H9 (cell line): ENCODE data around the gene NLRC3. TPM values are rescaled to one million over a fixed set of nuclear protein-coding genes. Genes with fewer than 3 reads are reported as not detected.

ENCODE experiments used
- DNase-seq: peaks from one replicate; pipeline ENCODE4 v3.0.0-alpha.2; 2017
- H2AFZ ChIP-seq: one replicate; pipeline ENCODE4 v1.6.1; 2013; ENCODE audit warnings: mild to moderate bottlenecking, low read length, control low read depth, moderate library complexity
- H2AK5ac ChIP-seq: 2 replicates; pipeline ENCODE4 v1.6.1; 2013; ENCODE audit warnings: low read length, control low read depth, mixed read lengths; ENCODE audit not compliant: insufficient read length
- H2BK120ac ChIP-seq: one replicate; pipeline ENCODE4 v1.6.1; 2013; ENCODE audit warnings: low read depth, mild to moderate bottlenecking, low read length, control low read depth, inconsistent platforms; ENCODE audit not compliant: poor library complexity, severe bottlenecking
- H2BK12ac ChIP-seq: 2 replicates; pipeline ENCODE4 v1.6.1; 2013; ENCODE audit warnings: low read length, control low read depth, mixed read lengths, low read depth; ENCODE audit not compliant: insufficient read length
- H2BK15ac ChIP-seq: 2 replicates; pipeline ENCODE4 v1.6.1; 2013; ENCODE audit warnings: low read depth, low read length, control low read depth
- H2BK20ac ChIP-seq: one replicate; pipeline ENCODE4 v1.6.1; 2013; ENCODE audit warnings: low read depth, mild to moderate bottlenecking, low read length, control low read depth, inconsistent platforms; ENCODE audit not compliant: poor library complexity, severe bottlenecking
- H2BK5ac ChIP-seq: 2 replicates; pipeline ENCODE4 v1.6.1; 2013; ENCODE audit warnings: low read length, control low read depth, mixed read lengths; ENCODE audit not compliant: insufficient read length
- H3K14ac ChIP-seq: 2 replicates; pipeline ENCODE4 v1.6.1; 2013; ENCODE audit warnings: low read length, control low read depth; ENCODE audit not compliant: insufficient read depth
- H3K18ac ChIP-seq: 2 replicates; pipeline ENCODE4 v1.6.1; 2013; ENCODE audit warnings: low read depth, mild to moderate bottlenecking, mixed read lengths, low read length, control low read depth; ENCODE audit not compliant: insufficient read length
- H3K23ac ChIP-seq: 2 replicates; pipeline ENCODE4 v1.6.1; 2013; ENCODE audit warnings: low read length, control low read depth, mixed read lengths, low read depth; ENCODE audit not compliant: insufficient read length
- H3K23me2 ChIP-seq: 2 replicates; pipeline ENCODE4 v1.6.1; 2013; ENCODE audit warnings: low read depth, mild to moderate bottlenecking, mixed read lengths, low read length, control low read depth; ENCODE audit not compliant: insufficient read length, poor library complexity, severe bottlenecking
- H3K27ac ChIP-seq: 2 replicates; pipeline ENCODE4 v1.5.1; 2013; ENCODE audit warnings: low read length, control low read depth, mixed read lengths, low read depth; ENCODE audit not compliant: insufficient read length
- H3K27me3 ChIP-seq: 2 replicates; pipeline ENCODE4 v1.6.1; 2013; ENCODE audit warnings: low read length, control low read depth, inconsistent platforms; ENCODE audit not compliant: insufficient read depth
- H3K4ac ChIP-seq: 2 replicates; pipeline ENCODE4 v1.6.1; 2013; ENCODE audit warnings: low read depth, mild to moderate bottlenecking, control low read depth, inconsistent platforms, low read length, moderate library complexity
- H3K4me1 ChIP-seq: 2 replicates; pipeline ENCODE4 v1.6.1; 2013; ENCODE audit warnings: low read length, control low read depth, inconsistent platforms; ENCODE audit not compliant: insufficient read depth
- H3K4me2 ChIP-seq: 2 replicates; pipeline ENCODE4 v1.6.1; 2013; ENCODE audit warnings: low read length, control low read depth, mixed read lengths; ENCODE audit not compliant: insufficient read length, insufficient read depth
- H3K56ac ChIP-seq: 2 replicates; pipeline ENCODE4 v1.6.1; 2013; ENCODE audit warnings: low read depth, mild to moderate bottlenecking, mixed read lengths, low read length, control low read depth; ENCODE audit not compliant: insufficient read length
- H3K79me1 ChIP-seq: 2 replicates; pipeline ENCODE4 v1.6.1; 2013; ENCODE audit warnings: low read depth, mild to moderate bottlenecking, moderate library complexity, low read length, control low read depth, inconsistent platforms; ENCODE audit not compliant: insufficient read depth, poor library complexity, severe bottlenecking
- H3K79me2 ChIP-seq: 2 replicates; pipeline ENCODE4 v1.6.1; 2013; ENCODE audit warnings: low read length, control low read depth, inconsistent platforms; ENCODE audit not compliant: insufficient read depth
- H3K9ac ChIP-seq: 2 replicates; pipeline ENCODE4 v1.6.1; 2013; ENCODE audit warnings: low read length, control low read depth, mixed read lengths; ENCODE audit not compliant: insufficient read length; ENCODE audit errors: extremely low read depth
- H3K9me3 ChIP-seq: one replicate; pipeline ENCODE4 v1.6.1; 2013; ENCODE audit warnings: low read depth, low read length, inconsistent platforms; ENCODE audit not compliant: control insufficient read depth
- H3T11ph ChIP-seq: one replicate; pipeline ENCODE4 v1.6.1; 2013; ENCODE audit warnings: mild to moderate bottlenecking, low read length, control low read depth, inconsistent platforms
- H4K20me1 ChIP-seq: one replicate; pipeline ENCODE4 v1.6.1; 2013; ENCODE audit not compliant: control insufficient read depth, insufficient read length, insufficient read depth
- H4K5ac ChIP-seq: 2 replicates; pipeline ENCODE4 v1.6.1; 2013; ENCODE audit warnings: low read depth, mild to moderate bottlenecking, mixed read lengths, low read length, control low read depth; ENCODE audit not compliant: insufficient read length
- H4K8ac ChIP-seq: replicated peaks from 2 replicates; pipeline ENCODE4 v1.6.1; 2013; ENCODE audit warnings: low read length, control low read depth, mixed read lengths, low read depth; ENCODE audit not compliant: insufficient read length
- H4K91ac ChIP-seq: 2 replicates; pipeline ENCODE4 v1.6.1; 2013; ENCODE audit warnings: low read depth, mild to moderate bottlenecking, moderate library complexity, mixed read lengths, low read length, control low read depth; ENCODE audit not compliant: insufficient read length
- H3K27ac Mint-ChIP-seq, 3 experiments: 2 replicates in 2 of 3; 3 replicates in 1 of 3; pipeline ENCODE4 v1.8.0; 2020 to 2021; ENCODE audit warnings: mixed read lengths in 3 of 3, mild to moderate bottlenecking in 1 of 3, moderate library complexity in 1 of 3
- H3K27me3 Mint-ChIP-seq: 2 replicates; pipeline ENCODE4 v1.8.0; 2021; ENCODE audit warnings: low read depth, mild to moderate bottlenecking, moderate library complexity, mixed read lengths
- H3K36me3 Mint-ChIP-seq, 3 experiments: 2 replicates in 2 of 3; 3 replicates in 1 of 3; pipeline ENCODE4 v1.8.0; 2020 to 2021; ENCODE audit warnings: low read depth in 3 of 3, mixed read lengths in 3 of 3; ENCODE audit not compliant: insufficient read depth in 1 of 3
- H3K4me1 Mint-ChIP-seq, 2 experiments: 2 replicates each; pipeline ENCODE4 v1.8.0; 2020; ENCODE audit warnings: mixed read lengths in 2 of 2
- H3K4me3 Mint-ChIP-seq, 2 experiments: 2 replicates in 1 of 2; 3 replicates in 1 of 2; pipeline ENCODE4 v1.8.0; 2020 to 2021; ENCODE audit warnings: mild to moderate bottlenecking in 2 of 2, mixed read lengths in 2 of 2, moderate library complexity in 1 of 2
- H3K9me3 Mint-ChIP-seq, 2 experiments: 2 replicates in 1 of 2; 3 replicates in 1 of 2; pipeline ENCODE4 v1.8.0; 2020; ENCODE audit warnings: mild to moderate bottlenecking in 2 of 2, mixed read lengths in 2 of 2, moderate library complexity in 1 of 2
- CTCF ChIP-seq: fragments of 200-600 bp; sonication (generic); conservative IDR thresholded peaks from 3 replicates; pipeline ENCODE4 v1.8.0; 2021; ENCODE audit warnings: antibody characterized with exemption, mild to moderate bottlenecking
- WGBS: extraction: QIAGEN DNeasy Blood & Tissue Kit; methylation state at CpG from one replicate; pipeline ENCODE4 v1.1.7; 2013; ENCODE audit warnings: missing lambda C conversion rate, low lambda C conversion rate, mixed read lengths; ENCODE audit not compliant: insufficient read length; ENCODE audit errors: extremely low coverage; 5-methylcytosine and 5-hydroxymethylcytosine counted together
- total RNA-seq: library from RNA; stranded (reverse); gene quantifications from 2 replicates; pipeline ENCODE4 v1.2.1, GENCODE V29; 2021

NLRC3 gene
- total RNA-seq, 1 experiment from 2014 or later, result 0.44 TPM

- Histone ChIP-seq H3K9me3 (no peaks in the 10 kb centered on the region), H2BK5ac (no peak overlapping the region), H3K4me2 (no peak overlapping the region), H3K27ac (no peak overlapping the region), H3K4ac (no peak overlapping the region), H2BK12ac (no peak overlapping the region), H3K23me2 (peaks cover 4% of the 10 kb centered on the region), H3T11ph (no peak overlapping the region), H4K8ac (no peak overlapping the region), H4K5ac (no peak overlapping the region), H3K79me2 (no peaks in the 10 kb centered on the region), H2AK5ac (no peak overlapping the region), H3K4me1 (no peaks in the 10 kb centered on the region; the same call in 1 of the 2 replicates), H4K91ac (no peak overlapping the region), H4K20me1 (no peaks in the 10 kb centered on the region), H3K27me3 (no peaks in the 10 kb centered on the region), H3K56ac (no peak overlapping the region), H3K23ac (no peak overlapping the region), H3K79me1 (no peaks in the 10 kb centered on the region), H3K18ac (no peak overlapping the region), H3K14ac (no peak overlapping the region), H2AFZ (no peak overlapping the region), H2BK15ac (no peak overlapping the region), H2BK120ac (no peak overlapping the region), H3K9ac (no peak overlapping the region), H2BK20ac (no peak overlapping the region)
- WGBS, result no CpG with 5 or more reads among the region's 4 CpGs
- no peak overlapping the region for H3K4me3 Mint-ChIP-seq
- TF ChIP-seq CTCF, result no peak
- no peaks in the 10 kb centered on the region for H3K36me3 Mint-ChIP-seq
- H3K27me3 Mint-ChIP-seq, result peaks cover 10% of the 10 kb centered on the region; the same call in 1 of the 2 replicates
- H3K27ac Mint-ChIP-seq, result no peak overlapping the region
- DNase-seq, result no peak
- no peaks in the 10 kb centered on the region for H3K9me3 Mint-ChIP-seq
- H3K4me1 Mint-ChIP-seq, result peaks cover 10 to 18% of the 10 kb centered on the region in 2 experiments
These were observed 79.4 kb downstream of the NLRC3 start for GRCh38 chr16:3497771-3498170.
